ENCODE measurements around the gene NDUFAF2.

The NDUFAF2 gene

GRCh38 chr5:60958088-60958487, 13.1 kb downstream of the NDUFAF2 start:
- CTCF ChIA-PET = interaction anchor here (1.2 to 4.2 kb wide), 10 partner anchors 12 to 978 kb away, joined by 3 to 30 read pairs (median 8); partner anchors contain the start of genes ERCC8 and NDUFAF2

GRCh38 chr5:60958712-60959111, 13.7 kb downstream of the NDUFAF2 start:
- no peak for DNase-seq (ENCODE audit: low read depth, low spot score)
- POLR2A ChIA-PET = no interaction called here
- CTCF ChIA-PET = interaction anchor here (0.9 to 4.2 kb wide), 22 partner anchors 10 to 978 kb away, joined by 3 to 30 read pairs (median 5); partner anchors contain the start of genes ERCC8 and NDUFAF2
- H3K4me3 ChIP-seq (ENCODE audit: low read depth, low read length) = no peak overlapping the region
- no peak for TF ChIP-seq CTCF (IDR thresholded peaks at IDR 0.05; ENCODE audit: insufficient read depth, low read length, missing control alignments)

More at GRCh38 chr5:60958088-60958487, 13.1 kb downstream of the NDUFAF2 start:
- no peak overlapping the region for H3K4me3 ChIP-seq (ENCODE audit: low read depth, low read length)
- DNase-seq (ENCODE audit: low read depth, low spot score) = no peak
- POLR2A ChIA-PET = no interaction called here
- TF ChIP-seq CTCF (IDR thresholded peaks at IDR 0.05; ENCODE audit: insufficient read depth, low read length, missing control alignments) = no peak

- no peak for DNase-seq (ENCODE audit: low read depth, low spot score)
- POLR2A ChIA-PET = no interaction called here
- H3K4me3 ChIP-seq (ENCODE audit: low read depth, low read length) = no peak overlapping the region
- CTCF ChIA-PET = interaction anchor here (0.9 to 4.2 kb wide), 22 partner anchors 10 to 977 kb away, joined by 3 to 30 read pairs (median 5); partner anchors contain the start of genes ERCC8 and NDUFAF2
- TF ChIP-seq CTCF (IDR thresholded peaks at IDR 0.05; ENCODE audit: insufficient read depth, low read length, missing control alignments) = no peak
These were observed 14.2 kb downstream of the NDUFAF2 start for GRCh38 chr5:60959156-60959555.

- TF ChIP-seq CTCF (IDR thresholded peaks at IDR 0.05; ENCODE audit: insufficient read depth, low read length, missing control alignments) = peak; percentile 23
- no peak for DNase-seq (ENCODE audit: low read depth, low spot score)
- ChIA-PET CTCF (interaction anchor here (1.0 to 4.2 kb wide), 15 partner anchors 8 to 856 kb away, joined by 3 to 30 read pairs (median 6); partner anchors contain the start of genes ERCC8 and NDUFAF2), POLR2A (interaction anchor here (2.1 kb wide), 1 partner anchor 15 kb away, joined by 6 read pairs; the partner anchor contains the start of genes ERCC8 and NDUFAF2)
- no peak overlapping the region for H3K4me3 ChIP-seq (ENCODE audit: low read depth, low read length)
These were observed 15.6 kb downstream of the NDUFAF2 start for GRCh38 chr5:60960591-60960990.

- TF ChIP-seq CTCF (IDR thresholded peaks at IDR 0.05; ENCODE audit: insufficient read depth, low read length, missing control alignments) = no peak
- CTCF ChIA-PET = interaction anchor here (0.8 to 2.5 kb wide), 8 partner anchors 11 to 1182 kb away, joined by 3 to 9 read pairs (median 3); no protein-coding TSS in a partner anchor
- no peak for DNase-seq (ENCODE audit: low read depth, low spot score)
- H3K4me3 ChIP-seq (ENCODE audit: low read depth, low read length) = no peak overlapping the region
- POLR2A ChIA-PET = interaction anchor here (2.1 kb wide), 1 partner anchor 16 kb away, joined by 6 read pairs; the partner anchor contains the start of genes ERCC8 and NDUFAF2
These were observed 16.7 kb downstream of the NDUFAF2 start for GRCh38 chr5:60961685-60962084.

- POLR2A ChIA-PET = no interaction called here
- CTCF ChIA-PET = no interaction called here
These were observed 27.2 kb downstream of the NDUFAF2 start for GRCh38 chr5:60972231-60972630.

More at GRCh38 chr5:60972231-60972630, 27.2 kb downstream of the NDUFAF2 start:
- no peak for DNase-seq (ENCODE audit: low read depth, low spot score)
- no peak for TF ChIP-seq CTCF (IDR thresholded peaks at IDR 0.05; ENCODE audit: insufficient read depth, low read length, missing control alignments)
- no peak overlapping the region for H3K4me3 ChIP-seq (ENCODE audit: low read depth, low read length)

Data from AG04449 (cell line).